Left lung (tissue), 10 donors: Measurements from ENCODE around the gene DDI2. TPM values are rescaled to one million over a fixed set of nuclear protein-coding genes. Genes with fewer than 3 reads are reported as not detected.

Source experiments
- ATAC-seq: fragments of 200-7000 bp; cut with Tn5 transposase; one replicate; pipeline ENCODE4 v1.9.1; 2020; ENCODE audit warnings: moderate library complexity
- DNase-seq, 4 donors: peaks; one replicate each; pipeline ENCODE4 v3.0.0-alpha.2; 2013 to 2020
- H3K27ac ChIP-seq, 2 donors: fragments of 200-600 bp; sonication (generic) in 1 of 2; one replicate each; pipeline versions ENCODE4 v1.5.0 to v1.8.0; 2020 to 2021
- H3K27me3 ChIP-seq, 2 donors: fragments of 200-600 bp; sonication (generic) in 1 of 2; one replicate each; pipeline versions ENCODE4 v1.5.0 to v1.8.0; 2020 to 2021
- H3K36me3 ChIP-seq, 2 donors: fragments of 200-600 bp; sonication (generic) in 1 of 2; one replicate each; pipeline versions ENCODE4 v1.5.0 to v1.8.0; 2020 to 2021
- H3K4me1 ChIP-seq, 2 donors: fragments of 200-600 bp; one replicate each; pipeline ENCODE4 v1.8.0; 2021
- H3K4me3 ChIP-seq, 2 donors: fragments of 200-600 bp; sonication (generic) in 1 of 2; one replicate each; pipeline versions ENCODE4 v1.5.0 to v1.8.0; 2020 to 2021; ENCODE audit warnings: mild to moderate bottlenecking in 1 of 2
- H3K9me3 ChIP-seq, 2 donors: fragments of 200-600 bp; sonication (generic) in 1 of 2; one replicate each; pipeline versions ENCODE4 v1.5.0 to v1.8.0; 2020 to 2021
- CTCF ChIP-seq, 2 donors: fragments of 200-600 bp; sonication (generic) in 1 of 2; IDR thresholded peaks; one replicate each; pipeline versions ENCODE4 v1.5.0 to v1.8.0; 2021; ENCODE audit warnings: antibody characterized with exemption in 2 of 2
- intact Hi-C, 2 donors: fragments of 100-400 bp; cut with DNase I; formaldehyde crosslinking; loops; one replicate each; pipeline versions ENCODE4 v1.11.2 to v1.14.2; 2022
- polyA plus RNA-seq, 6 donors: library from polyadenylated mRNA; unstranded; fragments of 120-200 nt; gene quantifications; one replicate each; pipeline ENCODE4 v1.2.1, GENCODE V29; 2013; ENCODE audit not compliant: insufficient read length in 6 of 6
- total RNA-seq, 2 donors: library from RNA; stranded (reverse); fragmentation: NEBNext Ultra II Directional; extraction: Animal tissue kit (Norgen Biotek cat#: 25700); gene quantifications; one replicate each; pipeline ENCODE4 v1.2.1, GENCODE V29; 2021
- donor health status: DM: no; HTN: yes; CAD: no.
- donor health status: DM: no; HTN: no; CAD: no.

DDI2 gene
- total and polyA plus RNA-seq, 8 donors: 20.4 to 37.7 (median 22.6) TPM

- DNase-seq (no peak), ATAC-seq (peak; percentile 42)
- Histone ChIP-seq H3K36me3 (peaks cover 0 to 8% of the 10 kb centered on the region in 2 donors), H3K9me3 (no peaks in the 10 kb centered on the region), H3K27ac (peak overlapping the region; percentile 70 to 88), H3K27me3 (no peaks in the 10 kb centered on the region), H3K4me1 (peaks cover 32 to 67% of the 10 kb centered on the region in 2 donors), H3K4me3 (no peak overlapping the region)
- no peak for TF ChIP-seq CTCF (IDR thresholded peaks at IDR 0.05)
- intact Hi-C loops: no loop called here
These were observed 85.7 kb downstream of the DDI2 start for GRCh38 chr1:15702722-15703550.

- H3K4me3 ChIP-seq: no peak overlapping the region
These were observed 86.3 kb downstream of the DDI2 start for GRCh38 chr1:15703562-15703961.

GRCh38 chr1:15704526-15705183, 87.4 kb downstream of the DDI2 start:
- peaks cover 0 to 8% of the 10 kb centered on the region in 2 donors for H3K36me3 ChIP-seq
- peak overlapping the region; percentile 70 to 88 for H3K27ac ChIP-seq
- TF ChIP-seq CTCF (IDR thresholded peaks at IDR 0.05): no peak
- intact Hi-C loops: no loop called here
- peaks cover 32 to 63% of the 10 kb centered on the region in 2 donors for H3K4me1 ChIP-seq
- H3K9me3 ChIP-seq: no peaks in the 10 kb centered on the region
- no peaks in the 10 kb centered on the region for H3K27me3 ChIP-seq
- peak in 1 of 4 donors; percentile 45 for DNase-seq
- no peak for ATAC-seq
- no peak overlapping the region for H3K4me3 ChIP-seq

More at GRCh38 chr1:15703562-15703961, 86.3 kb downstream of the DDI2 start:
- ATAC-seq (peak; percentile 87), DNase-seq (peak in 3 of 4 donors; percentile 78 to 81 (median 81))
- TF ChIP-seq CTCF (IDR thresholded peaks at IDR 0.05): no peak
- Histone ChIP-seq H3K9me3 (no peaks in the 10 kb centered on the region), H3K27ac (peak overlapping the region; percentile 70 to 88), H3K36me3 (peaks cover 0 to 8% of the 10 kb centered on the region in 2 donors), H3K4me1 (peaks cover 32 to 64% of the 10 kb centered on the region in 2 donors), H3K27me3 (no peaks in the 10 kb centered on the region)
- intact Hi-C loops: no loop called here

- intact Hi-C loops: no loop called here
- DNase-seq (no peak), ATAC-seq (no peak)
- no peaks in the 10 kb centered on the region for H3K27me3 ChIP-seq
- peaks cover 27 to 58% of the 10 kb centered on the region in 2 donors for H3K4me1 ChIP-seq
- no peak overlapping the region for H3K27ac ChIP-seq
- H3K9me3 ChIP-seq: no peaks in the 10 kb centered on the region
- H3K36me3 ChIP-seq: peaks cover 0 to 8% of the 10 kb centered on the region in 2 donors
- H3K4me3 ChIP-seq: no peak overlapping the region
- no peak for TF ChIP-seq CTCF (IDR thresholded peaks at IDR 0.05)
These were observed 87.9 kb downstream of the DDI2 start for GRCh38 chr1:15705184-15705566.

- Histone ChIP-seq H3K36me3 (peaks cover 0 to 8% of the 10 kb centered on the region in 2 donors), H3K27ac (peak overlapping the region; percentile 15 to 39), H3K4me1 (peaks cover 22 to 44% of the 10 kb centered on the region in 2 donors), H3K4me3 (no peak overlapping the region), H3K27me3 (no peaks in the 10 kb centered on the region), H3K9me3 (no peaks in the 10 kb centered on the region)
- intact Hi-C loops: no loop called here
- DNase-seq: peak in 2 of 4 donors; percentile 67 to 73
- peak; percentile 83 for ATAC-seq
- TF ChIP-seq CTCF (IDR thresholded peaks at IDR 0.05): no peak
These were observed 89.5 kb downstream of the DDI2 start for GRCh38 chr1:15706751-15707150.
